Measurements from ENCODE around the gene MVB12B. TPM values are rescaled to one million over a fixed set of nuclear protein-coding genes. Genes with fewer than 3 reads are reported as not detected.

Gene MVB12B
- total and polyA plus RNA-seq, 2 of the 4 experiments (the other 2 are of a cell fraction), result 2.0 to 4.0 TPM

GRCh38 chr9:126395439-126396212 is 69.0 kb downstream of the MVB12B start:
- DNase-seq (peak; percentile 82), ATAC-seq (ENCODE audit: low read depth) (no peak)
- H2AK9ac ChIP-seq (replicated peaks; ENCODE audit: low read depth, low read length, poor library complexity), result no peak overlapping the region
- no peak overlapping the region for H2BK5ac ChIP-seq (ENCODE audit: low read depth, low read length, poor library complexity, severe bottlenecking)
- H2AFZ ChIP-seq (replicated peaks; ENCODE audit: low read length, poor library complexity), result no peak overlapping the region
- H3K18ac ChIP-seq (ENCODE audit: low read depth, low read length), result no peak overlapping the region
- peaks cover 15% of the 10 kb centered on the region; the same call in 1 of the 2 replicates for H3K9me1 ChIP-seq (ENCODE audit: insufficient read depth, low read length)
- no peak overlapping the region for H3K56ac ChIP-seq (ENCODE audit: extremely low read depth, insufficient read depth, low read length)
- no peaks in the 10 kb centered on the region for H4K20me1 ChIP-seq (ENCODE audit: insufficient read depth, low read length)
- H3K4me1 ChIP-seq (ENCODE audit: control insufficient read depth, insufficient read depth, low read length), result peaks cover 17% of the 10 kb centered on the region
- H3K27me3 ChIP-seq (ENCODE audit: control insufficient read depth, insufficient read depth, low read length), result no peaks in the 10 kb centered on the region
- no TSS peak for BruUV-seq (replicated peaks)
- H3K4me2 ChIP-seq (ENCODE audit: low read depth, low read length), result no peak overlapping the region
- H3K36me3 ChIP-seq (ENCODE audit: control insufficient read depth, insufficient read depth, low read length), result peaks cover 2% of the 10 kb centered on the region; the same call in 1 of the 2 replicates
- no peak overlapping the region for H3K27ac ChIP-seq (ENCODE audit: insufficient read depth, low read length)
- ChIA-PET CTCF (interaction anchor here (0.8 kb wide), 1 partner anchor 78 kb away, joined by 6 read pairs; no protein-coding TSS in a partner anchor), POLR2A (ENCODE audit: unreplicated experiment) (no interaction called here)
- H3K4ac ChIP-seq (ENCODE audit: low read depth, low read length), result no peak overlapping the region
- no peak overlapping the region for H3K23ac ChIP-seq (ENCODE audit: low read depth, low read length)
- TF ChIP-seq FOS (IDR thresholded peaks at IDR 0.05; ENCODE audit: low read depth, low read length) (peak; percentile 59; the same call in 1 of the 2 replicates), CTCF (conservative IDR thresholded peaks at IDR 0.05; ENCODE audit: low read depth, low read length) (no peak)
- in situ Hi-C loops (cut with MboI; ENCODE audit: low sequenced_read_pairs), result loop anchor here (5.0 to 10.0 kb wide), 2 partner anchors 93 to 991 kb away; no protein-coding TSS in a partner anchor
- H2BK15ac ChIP-seq (ENCODE audit: low read depth, low read length), result no peak overlapping the region
- dilution Hi-C loops (cut with HindIII; ENCODE audit: low sequenced_read_pairs, unreplicated experiment), result no loop called here
- H3K79me1 ChIP-seq (ENCODE audit: low read depth in 1 of 2, low read length in 2 of 2), result no peaks in the 10 kb centered on the region
- no peaks in the 10 kb centered on the region for H3K9me3 ChIP-seq (ENCODE audit: control insufficient read depth, insufficient read depth, low read length)
- WGBS, 2 experiments (ENCODE audit: extremely low coverage in 2 of 2, insufficient read length in 1 of 2), result 47% methylated on average over 2 of the region's 7 CpGs; no CpG with 5 or more reads in 1 of the 2 experiments
- H4K91ac ChIP-seq (ENCODE audit: insufficient read depth, low read depth, low read length), result no peak overlapping the region
- no peak overlapping the region for H3K9ac ChIP-seq (ENCODE audit: low read depth, low read length)
- no peak overlapping the region; the same call in 1 of the 2 replicates for H3K14ac ChIP-seq (replicated peaks; ENCODE audit: low read depth, low read length)
- H2AK5ac ChIP-seq (ENCODE audit: low read depth, low read length), result peak overlapping the region; percentile 21; the same call in 1 of the 2 replicates
- intact Hi-C loops (cut with micrococcal nuclease), result loop anchor here (5.0 kb wide), 1 partner anchor 988 kb away; no protein-coding TSS in a partner anchor
- no peak overlapping the region for H4K5ac ChIP-seq (ENCODE audit: low read depth, low read length)
- no peak overlapping the region for H2BK20ac ChIP-seq (ENCODE audit: low read depth, low read length)
- no peak overlapping the region for H3K4me3 ChIP-seq (ENCODE audit: insufficient read depth, low read depth, low read length)
- no peak overlapping the region for H4K8ac ChIP-seq (ENCODE audit: low read depth in 2 of 2, low read length in 2 of 2)
- no peak overlapping the region for H2BK120ac ChIP-seq (ENCODE audit: low read depth, low read length)
